OCI-M2 (cell line): Measurements from ENCODE around the gene CMPK1.
"Not testable (repeated sequence)": the region's sequence is repeated elsewhere in the genome, so short reads cannot be mapped to it uniquely, and the experiment has no call there.

ENCODE experiments used
- DNase-seq: peaks from one replicate; lab custom pipeline; 2025; ENCODE audit not compliant: unreplicated experiment; lab: John Stamatoyannopoulos, UW

CMPK1 gene

DNA sequence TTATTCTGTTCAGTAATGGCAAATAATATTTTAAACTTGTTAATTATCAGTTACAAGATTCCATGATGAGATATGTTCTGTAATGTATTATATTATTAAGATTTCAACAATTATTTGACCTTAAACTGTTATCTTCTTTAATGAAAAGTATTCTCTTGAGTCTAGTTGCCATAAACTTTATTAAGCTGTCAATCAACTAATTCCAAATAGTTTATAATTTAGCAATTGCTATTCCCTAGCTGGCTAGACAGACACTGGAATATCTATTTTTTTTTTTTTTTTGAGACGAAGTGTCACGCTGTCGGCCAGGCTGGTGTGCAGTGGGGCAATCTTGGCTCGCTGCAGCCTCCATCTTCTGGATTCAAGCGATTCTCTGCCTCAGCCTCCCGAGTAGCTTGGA is 3.8 kb downstream of the CMPK1 start:
- no peak for DNase-seq

DNA sequence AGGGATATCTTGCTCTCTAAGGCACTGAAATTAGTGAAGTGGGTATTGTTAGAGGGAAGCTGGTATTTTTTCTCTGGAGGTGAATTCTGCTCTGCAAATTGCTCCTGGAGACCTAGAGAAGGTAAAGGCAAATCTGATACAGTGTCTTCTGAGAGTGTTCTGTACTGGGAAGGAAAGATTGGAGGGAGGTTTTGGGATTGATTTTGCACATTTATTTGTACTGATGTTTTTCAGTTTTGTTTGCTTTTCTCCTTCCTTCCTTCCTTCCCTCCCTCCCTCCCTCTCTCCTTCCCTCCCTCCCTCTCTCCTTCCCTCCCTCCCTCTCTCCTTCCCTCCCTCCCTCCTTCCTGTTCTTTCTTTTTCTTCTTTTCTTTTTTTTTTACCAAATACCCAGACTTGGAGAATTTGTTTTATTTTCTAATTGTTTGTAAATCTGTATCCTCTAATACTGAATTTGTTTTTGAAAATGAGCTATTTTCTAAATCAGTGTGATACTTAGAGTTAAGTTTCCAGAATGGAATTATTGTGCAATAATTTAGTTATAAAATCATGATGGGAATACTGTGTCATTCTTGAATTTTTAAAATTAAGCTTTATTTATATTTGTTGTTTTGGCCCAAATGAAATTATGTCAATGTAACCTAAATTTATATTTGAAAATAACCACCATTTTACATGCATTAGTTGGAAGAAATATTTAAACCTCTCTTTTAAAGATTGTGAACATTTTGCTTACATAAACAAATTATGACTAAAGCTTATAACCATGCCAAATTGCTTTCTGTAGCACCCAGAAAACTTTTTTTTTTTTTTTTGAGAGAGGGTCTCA is 4.9 kb downstream of the CMPK1 start:
- DNase-seq = no peak

DNA sequence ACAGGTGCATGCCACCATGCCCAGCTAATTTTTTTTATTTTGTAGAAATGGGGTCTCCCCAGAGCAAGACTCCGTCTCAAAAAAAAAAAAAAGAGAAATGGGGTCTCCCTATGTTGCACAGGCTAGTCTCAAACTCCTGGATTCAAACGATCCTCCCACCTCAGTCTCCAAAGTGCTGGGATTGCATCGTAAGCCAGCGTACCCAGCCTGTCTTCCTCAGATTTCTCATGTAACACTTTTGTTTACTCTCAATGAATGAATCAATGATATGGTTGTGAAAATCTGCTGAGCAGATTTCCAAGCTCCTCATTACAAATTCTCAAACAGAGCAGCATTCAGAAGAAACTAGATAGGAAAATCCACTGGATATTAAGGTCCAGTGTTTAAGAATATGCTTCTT is 6.6 kb downstream of the CMPK1 start:
- no peak for DNase-seq

DNA sequence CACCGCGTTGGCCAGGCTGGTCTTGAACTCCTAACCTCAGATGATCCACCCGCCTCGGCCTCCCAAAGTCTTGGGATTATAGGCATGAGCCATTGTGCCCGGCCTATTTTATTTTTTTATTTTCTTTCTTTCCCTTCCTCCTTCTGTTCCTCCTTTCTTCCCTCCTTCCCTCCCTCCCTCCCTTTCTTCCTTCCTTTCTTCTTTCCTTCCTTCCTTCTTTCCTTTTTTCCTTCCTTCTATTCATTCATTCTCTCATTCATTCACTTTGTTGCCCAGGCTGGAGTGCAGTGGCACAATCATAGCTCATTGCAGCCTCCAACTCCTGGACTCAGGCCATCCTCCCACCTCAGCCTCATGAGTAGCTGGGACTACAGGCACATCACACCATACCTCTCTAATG is 13.4 kb downstream of the CMPK1 start:
- DNase-seq = not testable (repeated sequence)

GRCh38 chr1:47347735-47348134 is 14.1 kb downstream of the CMPK1 start:
- no peak for DNase-seq

DNA sequence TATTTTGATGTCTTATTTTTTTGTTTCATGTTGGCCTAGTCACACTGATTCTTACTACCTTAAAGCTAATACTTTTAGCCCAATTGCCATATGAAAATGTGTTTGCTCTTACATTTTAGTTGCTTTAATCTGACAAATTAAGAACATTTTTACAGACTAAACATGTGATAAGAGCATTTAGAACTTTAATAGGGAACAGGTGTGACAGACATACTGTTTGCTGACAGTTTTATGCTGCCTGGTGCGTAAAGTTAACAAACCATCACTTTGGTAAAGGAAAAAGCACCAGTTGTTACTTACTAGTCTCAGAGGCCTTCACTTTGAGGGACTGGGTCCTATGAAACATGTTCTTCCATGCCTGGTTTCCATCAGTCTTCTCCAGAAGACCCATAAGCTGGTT is 14.7 kb downstream of the CMPK1 start:
- DNase-seq = no peak

DNA sequence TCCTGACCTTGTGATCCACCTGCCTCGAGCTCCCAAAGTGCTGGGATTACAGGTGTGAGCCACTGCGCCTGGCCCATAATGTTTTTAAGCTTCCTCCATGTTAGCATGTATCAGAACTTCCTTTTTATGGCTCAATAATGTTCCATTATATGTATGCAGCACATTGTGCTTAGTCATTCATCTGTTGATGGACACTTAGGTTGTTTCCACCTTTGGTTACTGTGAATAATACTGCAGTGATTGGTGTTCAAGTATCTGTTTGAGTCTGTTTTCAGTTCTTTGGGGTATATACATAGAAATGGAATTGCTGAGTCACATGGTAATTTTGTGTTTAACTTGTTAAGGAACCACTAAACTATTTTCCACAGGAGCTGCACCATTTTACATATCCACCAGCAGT is 17.7 kb downstream of the CMPK1 start:
- DNase-seq = no peak

DNA sequence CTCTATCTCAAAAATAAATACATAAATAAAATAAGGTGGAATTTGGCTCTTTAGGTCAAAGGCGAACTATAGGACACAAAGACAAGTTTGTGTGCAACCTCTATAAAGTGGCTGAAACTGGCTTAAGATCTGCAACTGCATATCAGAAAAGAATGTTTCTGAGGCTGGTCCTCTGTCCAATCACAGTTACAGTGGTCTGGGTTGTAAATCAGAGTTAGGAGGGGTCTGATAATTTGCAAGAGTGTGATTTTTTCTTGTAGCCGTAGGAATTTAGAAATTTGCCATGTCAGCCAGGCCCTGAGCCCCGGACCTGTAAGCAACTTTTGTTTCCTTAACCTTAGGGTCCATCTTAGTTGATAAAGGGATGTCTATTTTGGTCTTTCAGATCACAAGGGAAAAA is 27.8 kb downstream of the CMPK1 start:
- DNase-seq = no peak

DNA sequence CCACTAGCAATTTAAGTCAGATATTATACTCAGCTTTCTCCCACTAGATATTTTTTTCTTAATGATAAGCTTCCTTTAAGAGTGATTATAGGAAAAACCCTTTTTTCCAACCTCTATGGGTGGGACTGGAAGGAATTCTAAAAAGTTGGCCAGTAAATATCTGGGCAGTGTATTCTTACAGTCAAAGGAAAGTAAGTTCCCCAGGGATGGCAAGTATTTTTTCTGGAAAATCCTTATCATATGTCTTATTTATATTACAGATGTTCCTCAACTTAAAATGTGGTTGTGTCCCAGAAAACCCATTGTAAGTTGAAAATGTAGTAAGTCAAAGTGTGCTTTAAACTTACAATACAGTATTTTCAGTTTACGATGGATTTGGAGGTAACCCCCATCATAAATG is 29.2 kb downstream of the CMPK1 start:
- no peak for DNase-seq

- no peak for DNase-seq
Measured at GRCh38 chr1:47367651-47368050, 34.1 kb downstream of the CMPK1 start.

DNA sequence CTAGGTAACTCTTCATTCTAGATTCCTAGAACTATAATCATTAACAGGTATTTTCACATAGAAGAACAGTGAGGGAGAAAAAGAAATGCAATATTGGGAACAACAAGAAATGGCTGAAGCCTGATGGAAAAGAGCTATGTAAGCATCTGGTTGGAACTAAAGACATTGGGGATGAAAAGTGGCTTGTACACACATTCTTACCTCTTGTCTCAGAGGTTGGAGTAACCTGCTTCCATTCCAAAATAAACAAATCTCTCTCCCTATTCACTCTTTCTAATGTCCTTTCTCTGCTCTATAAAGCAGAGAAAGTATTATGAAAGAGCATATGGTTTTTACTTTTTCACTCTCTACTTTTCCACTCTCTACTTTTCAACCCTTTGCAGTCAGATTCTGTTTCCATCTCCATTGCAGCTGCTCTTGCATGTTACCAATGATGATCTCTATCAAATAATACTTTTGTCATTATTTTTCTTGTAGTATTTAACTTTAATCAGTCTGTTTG is 37.5 kb downstream of the CMPK1 start:
- DNase-seq = no peak

DNA sequence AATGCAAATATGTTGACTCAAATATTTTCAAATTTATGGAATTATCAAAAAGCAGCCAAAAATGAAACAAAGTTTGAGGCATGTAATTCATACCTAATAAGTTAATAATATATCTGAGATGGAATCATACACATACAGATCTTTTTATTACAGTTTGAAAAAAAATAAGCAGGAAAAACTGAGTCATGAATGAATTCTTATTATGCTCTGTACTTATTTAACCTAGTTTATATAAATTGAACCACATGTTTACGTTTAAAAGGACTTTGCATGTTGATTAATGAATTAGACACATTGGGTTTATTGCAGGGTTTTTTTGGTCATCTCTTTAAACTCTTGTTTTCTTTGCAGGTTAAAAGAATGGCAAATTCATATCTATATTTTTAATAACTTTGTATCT is 40.9 kb downstream of the CMPK1 start:
- DNase-seq = no peak

DNA sequence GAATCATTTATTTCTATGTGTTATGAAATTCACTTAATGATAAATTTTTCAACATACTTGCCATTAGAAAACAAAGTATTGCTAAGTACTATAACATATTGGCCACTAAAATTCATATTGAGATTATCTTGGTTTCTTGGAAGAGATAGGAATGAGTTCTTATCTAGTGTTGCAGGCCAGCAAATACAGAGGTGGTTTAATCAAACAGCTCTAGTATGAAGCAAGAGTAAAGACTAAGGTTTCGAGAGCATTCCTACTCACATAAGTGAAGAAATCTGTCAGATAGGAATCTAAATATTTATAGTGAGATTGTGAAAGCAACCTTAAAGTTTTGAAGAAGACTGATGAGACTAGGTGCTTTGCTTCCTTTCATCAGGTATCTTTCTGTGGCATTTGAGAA is 44.6 kb downstream of the CMPK1 start:
- no peak for DNase-seq

- DNase-seq = no peak
Measured at GRCh38 chr1:47380699-47381098, 47.1 kb downstream of the CMPK1 start.

- no peak for DNase-seq
Measured at GRCh38 chr1:47382399-47382983, 48.9 kb downstream of the CMPK1 start.

- no peak for DNase-seq
Measured at GRCh38 chr1:47384083-47384482, 50.5 kb downstream of the CMPK1 start.

GRCh38 chr1:47385020-47385419 is 51.4 kb downstream of the CMPK1 start:
- DNase-seq = no peak

GRCh38 chr1:47386268-47386667 is 52.7 kb downstream of the CMPK1 start:
- no peak for DNase-seq

DNA sequence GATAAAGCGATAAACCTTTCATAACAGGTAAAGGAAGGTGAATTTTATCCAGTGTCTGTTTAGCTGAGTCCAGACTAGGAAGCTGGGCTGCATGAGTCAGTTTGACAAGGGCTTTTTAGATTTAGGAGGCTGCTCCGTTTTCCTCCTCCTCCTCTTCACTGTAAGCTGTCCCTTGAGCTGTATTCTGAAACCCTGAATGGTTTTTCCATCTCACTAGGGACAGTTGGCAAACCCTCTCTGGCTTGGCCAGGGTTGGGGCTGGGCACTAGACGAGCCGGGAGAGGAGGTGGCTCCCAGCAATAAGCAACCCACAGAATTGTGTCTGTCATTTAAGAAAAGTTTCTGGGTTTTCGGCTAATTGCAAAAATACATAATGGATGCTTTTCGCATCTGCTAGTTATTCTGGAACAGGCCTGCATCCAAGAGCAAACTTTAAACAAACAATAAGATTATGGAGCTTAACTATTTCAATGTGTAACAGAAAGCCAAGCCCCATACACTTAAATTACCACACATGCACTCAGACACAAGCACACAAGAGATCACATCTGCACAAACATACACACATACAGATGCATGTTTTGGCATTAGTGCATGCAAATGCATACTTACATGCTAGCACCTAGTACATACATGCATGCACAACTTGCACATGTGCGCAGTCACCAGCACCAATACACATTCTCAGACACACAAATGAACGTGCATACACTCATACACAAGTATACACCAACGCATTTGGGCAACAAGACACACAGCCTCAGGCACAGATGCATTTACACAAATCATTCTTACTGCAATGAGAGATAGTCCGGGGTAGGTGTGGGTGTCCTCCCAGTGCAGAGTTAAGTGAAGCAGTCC is 54.7 kb downstream of the CMPK1 start:
- no peak for DNase-seq

- DNase-seq = no peak
Measured at GRCh38 chr1:47388891-47389238, 55.3 kb downstream of the CMPK1 start.

- no peak for DNase-seq
Measured at GRCh38 chr1:47389731-47390130, 56.1 kb downstream of the CMPK1 start.

DNA sequence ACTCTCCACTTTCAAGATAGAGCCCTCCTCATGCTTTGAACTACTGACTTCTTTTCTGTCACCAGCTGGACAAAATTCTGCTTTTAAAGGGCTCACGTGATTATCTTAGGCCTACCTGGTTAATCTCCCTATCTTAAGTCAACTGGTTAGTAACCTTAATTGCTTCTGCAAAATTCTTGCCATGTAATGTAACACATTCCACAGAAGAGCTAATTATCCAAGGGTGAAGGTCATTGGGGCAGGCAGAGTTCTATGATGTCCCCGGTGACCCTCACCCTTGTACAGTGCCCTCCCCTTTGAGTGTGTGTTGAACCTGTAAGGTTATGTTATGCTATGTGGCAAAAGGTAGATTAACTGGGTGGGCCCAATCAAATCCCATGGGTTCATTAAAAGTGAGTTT is 57.3 kb downstream of the CMPK1 start:
- no peak for DNase-seq
